ENCODE measurements around the gene ENTPD1.
"Not testable (repeated sequence)": the region's sequence is repeated elsewhere in the genome, so short reads cannot be mapped to it uniquely, and the experiment has no call there.

The ENTPD1 gene

GRCh38 chr10:95759233-95759826 lies 3.4 kb downstream of the ENTPD1 start:
- DNase-seq, result no peak

GRCh38 chr10:95761939-95762492 lies 6.1 kb downstream of the ENTPD1 start:
- DNase-seq, result no peak

GRCh38 chr10:95767884-95768556 lies 12.1 kb downstream of the ENTPD1 start:
- DNase-seq, result no peak

GRCh38 chr10:95770084-95770720 lies 14.2 kb downstream of the ENTPD1 start:
- DNase-seq, result no peak

GRCh38 chr10:95773454-95773853 lies 17.5 kb downstream of the ENTPD1 start:
- not testable (repeated sequence) for DNase-seq

- not testable (repeated sequence) for DNase-seq
Measured at GRCh38 chr10:95777638-95778037, 21.7 kb downstream of the ENTPD1 start.

GRCh38 chr10:95782318-95782717 lies 26.4 kb downstream of the ENTPD1 start:
- DNase-seq, result no peak

- no peak for DNase-seq
Measured at GRCh38 chr10:95783741-95784140, 27.8 kb downstream of the ENTPD1 start.

- no peak for DNase-seq
Measured at GRCh38 chr10:95784279-95784913, 28.4 kb downstream of the ENTPD1 start.

- DNase-seq, result no peak
Measured at GRCh38 chr10:95785317-95785716, 29.4 kb downstream of the ENTPD1 start.

- no peak for DNase-seq
Measured at GRCh38 chr10:95785942-95786669, 30.1 kb downstream of the ENTPD1 start.

- DNase-seq, result no peak
Measured at GRCh38 chr10:95787447-95787846, 31.5 kb downstream of the ENTPD1 start.

- DNase-seq, result no peak
Measured at GRCh38 chr10:95788830-95789229, 32.9 kb downstream of the ENTPD1 start.

- DNase-seq, result no peak
Measured at GRCh38 chr10:95789902-95790301, 33.9 kb downstream of the ENTPD1 start.

- no peak for DNase-seq
Measured at GRCh38 chr10:95790982-95791381, 35.0 kb downstream of the ENTPD1 start.

- no peak for DNase-seq
Measured at GRCh38 chr10:95791425-95791979, 35.5 kb downstream of the ENTPD1 start.

GRCh38 chr10:95792211-95792780 lies 36.3 kb downstream of the ENTPD1 start:
- no peak for DNase-seq

- no peak for DNase-seq
Measured at GRCh38 chr10:95792874-95793285, 36.9 kb downstream of the ENTPD1 start.

GRCh38 chr10:95793401-95794045 lies 37.6 kb downstream of the ENTPD1 start:
- peak; percentile 10 for DNase-seq

- DNase-seq, result no peak
Measured at GRCh38 chr10:95794195-95794594, 38.2 kb downstream of the ENTPD1 start.

GRCh38 chr10:95795602-95796001 lies 39.6 kb downstream of the ENTPD1 start:
- no peak for DNase-seq

- no peak for DNase-seq
Measured at GRCh38 chr10:95796504-95796903, 40.5 kb downstream of the ENTPD1 start.

Measured in CD4-positive, alpha-beta T cell treated with Interleukin-17A for 4 hours (primary cell).